ENCODE data around the gene PRSS27. TPM values are rescaled to one million over a fixed set of nuclear protein-coding genes. Genes with fewer than 3 reads are reported as not detected.

PRSS27 gene
- total and polyA plus RNA-seq, 2 experiments from 2014 or later: 12.1 to 17.0 TPM

GRCh38 chr16:2709588-2709984 is 10.4 kb downstream of the PRSS27 start:
- Histone ChIP-seq H3K4me3 (no peak overlapping the region), H3K27ac (no peak overlapping the region), H3K4me1 (ENCODE audit: low read depth) (no peaks in the 10 kb centered on the region), H3K36me3 (peaks cover 13% of the 10 kb centered on the region), H3K9me3 (ENCODE audit: low read depth) (no peaks in the 10 kb centered on the region), H3K27me3 (no peaks in the 10 kb centered on the region)
- no peak for DNase-seq (ENCODE audit: low read depth in 1 of 2, low spot score in 1 of 2)
- TF ChIP-seq CTCF (IDR thresholded peaks at IDR 0.05; ENCODE audit: low read depth, low read length): no peak

GRCh38 chr16:2708955-2709587 is 11.0 kb downstream of the PRSS27 start:
- no peak overlapping the region for H3K4me3 ChIP-seq
- TF ChIP-seq CTCF (IDR thresholded peaks at IDR 0.05; ENCODE audit: low read depth, low read length): no peak
- H3K9me3 ChIP-seq (ENCODE audit: low read depth): no peaks in the 10 kb centered on the region
- no peak overlapping the region for H3K27ac ChIP-seq
- H3K36me3 ChIP-seq: peaks cover 13% of the 10 kb centered on the region
- H3K27me3 ChIP-seq: no peaks in the 10 kb centered on the region
- DNase-seq (ENCODE audit: low read depth in 1 of 2, low spot score in 1 of 2): no peak
- no peaks in the 10 kb centered on the region for H3K4me1 ChIP-seq (ENCODE audit: low read depth)

GRCh38 chr16:2708290-2708639 is 11.8 kb downstream of the PRSS27 start:
- Histone ChIP-seq H3K4me1 (ENCODE audit: low read depth) (no peaks in the 10 kb centered on the region), H3K36me3 (peaks cover 13% of the 10 kb centered on the region), H3K27ac (no peak overlapping the region), H3K27me3 (no peaks in the 10 kb centered on the region), H3K4me3 (no peak overlapping the region), H3K9me3 (ENCODE audit: low read depth) (no peaks in the 10 kb centered on the region)
- no peak for TF ChIP-seq CTCF (IDR thresholded peaks at IDR 0.05; ENCODE audit: low read depth, low read length)
- no peak for DNase-seq (ENCODE audit: low read depth in 1 of 2, low spot score in 1 of 2)

GRCh38 chr16:2707368-2708289 is 12.4 kb downstream of the PRSS27 start:
- no peaks in the 10 kb centered on the region for H3K27me3 ChIP-seq
- H3K4me1 ChIP-seq (ENCODE audit: low read depth): no peaks in the 10 kb centered on the region
- no peaks in the 10 kb centered on the region for H3K9me3 ChIP-seq (ENCODE audit: low read depth)
- TF ChIP-seq CTCF (IDR thresholded peaks at IDR 0.05; ENCODE audit: low read depth, low read length): no peak
- H3K27ac ChIP-seq: no peak overlapping the region
- H3K36me3 ChIP-seq: peaks cover 13% of the 10 kb centered on the region
- no peak for DNase-seq (ENCODE audit: low read depth in 1 of 2, low spot score in 1 of 2)
- H3K4me3 ChIP-seq: no peak overlapping the region

- no peak for DNase-seq (ENCODE audit: low read depth in 1 of 2, low spot score in 1 of 2)
- Histone ChIP-seq H3K9me3 (ENCODE audit: low read depth) (no peaks in the 10 kb centered on the region), H3K27ac (no peak overlapping the region), H3K27me3 (no peaks in the 10 kb centered on the region), H3K4me1 (ENCODE audit: low read depth) (no peaks in the 10 kb centered on the region), H3K36me3 (peaks cover 13% of the 10 kb centered on the region), H3K4me3 (no peak overlapping the region)
- TF ChIP-seq CTCF (IDR thresholded peaks at IDR 0.05; ENCODE audit: low read depth, low read length): no peak
Observed at GRCh38 chr16:2706611-2707311, 13.3 kb downstream of the PRSS27 start.
